Testis (tissue), 2 donors: ENCODE measurements around the gene RCOR2.

Experiments used
- POLR2A ChIP-seq: fragments of 450-650 bp; IDR thresholded peaks from one replicate; pipeline ENCODE4 v1.6.1; 2017; ENCODE audit warnings: antibody characterized with exemption, mild to moderate bottlenecking, moderate library complexity
- TF ChIP-seq, protein P1 (sequence below), 3 experiments: fragments of 450-650 bp in 2 of 3; fragments of 200-600 bp in 1 of 3; sonication (generic) in 1 of 3; IDR thresholded peaks; one replicate each; pipeline ENCODE4 v1.5.1; 2016 to 2019; ENCODE audit warnings: antibody characterized with exemption in 3 of 3, mild to moderate bottlenecking in 2 of 3, moderate library complexity in 1 of 3

DNA sequence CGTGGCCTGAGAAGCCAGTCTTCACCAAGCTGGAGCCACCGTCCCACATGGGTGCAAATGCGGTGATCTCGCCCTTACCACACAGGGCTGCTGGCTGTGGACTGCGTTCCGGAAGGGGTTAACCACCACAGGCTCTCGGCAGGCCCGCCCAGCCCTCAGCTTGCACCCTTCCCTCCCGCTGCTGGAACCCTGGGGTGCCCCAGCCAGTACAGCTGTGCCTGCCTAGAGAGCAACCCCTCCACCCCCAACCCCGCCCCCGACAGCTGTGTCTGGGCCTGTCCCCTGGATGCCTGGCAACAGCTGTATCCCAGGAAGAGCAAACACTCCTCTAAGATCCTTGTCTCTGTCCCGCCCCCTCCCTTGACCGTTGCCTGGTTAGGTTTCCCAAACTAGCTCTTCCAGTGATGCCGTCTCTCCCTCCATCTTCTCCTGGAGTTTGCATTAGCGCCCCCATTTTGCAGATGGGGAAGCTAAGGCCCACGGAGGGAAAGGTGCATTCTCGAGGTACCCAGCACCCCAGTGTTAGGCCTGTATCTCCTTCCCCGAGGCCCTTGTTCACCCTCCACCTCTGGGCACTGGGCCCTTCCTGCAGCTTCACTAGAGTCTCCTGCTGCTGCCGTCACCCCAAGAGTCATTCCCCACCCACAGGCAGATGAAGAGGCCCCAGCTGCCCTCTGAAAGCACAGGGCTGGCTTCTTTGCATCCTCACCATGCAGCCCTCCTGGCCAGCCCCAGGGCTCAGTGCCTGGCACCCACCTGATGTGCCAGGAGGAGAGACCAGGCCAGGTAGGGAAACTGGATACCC is 44.8 kb upstream of the RCOR2 start:
- TF ChIP-seq, protein P1, sequence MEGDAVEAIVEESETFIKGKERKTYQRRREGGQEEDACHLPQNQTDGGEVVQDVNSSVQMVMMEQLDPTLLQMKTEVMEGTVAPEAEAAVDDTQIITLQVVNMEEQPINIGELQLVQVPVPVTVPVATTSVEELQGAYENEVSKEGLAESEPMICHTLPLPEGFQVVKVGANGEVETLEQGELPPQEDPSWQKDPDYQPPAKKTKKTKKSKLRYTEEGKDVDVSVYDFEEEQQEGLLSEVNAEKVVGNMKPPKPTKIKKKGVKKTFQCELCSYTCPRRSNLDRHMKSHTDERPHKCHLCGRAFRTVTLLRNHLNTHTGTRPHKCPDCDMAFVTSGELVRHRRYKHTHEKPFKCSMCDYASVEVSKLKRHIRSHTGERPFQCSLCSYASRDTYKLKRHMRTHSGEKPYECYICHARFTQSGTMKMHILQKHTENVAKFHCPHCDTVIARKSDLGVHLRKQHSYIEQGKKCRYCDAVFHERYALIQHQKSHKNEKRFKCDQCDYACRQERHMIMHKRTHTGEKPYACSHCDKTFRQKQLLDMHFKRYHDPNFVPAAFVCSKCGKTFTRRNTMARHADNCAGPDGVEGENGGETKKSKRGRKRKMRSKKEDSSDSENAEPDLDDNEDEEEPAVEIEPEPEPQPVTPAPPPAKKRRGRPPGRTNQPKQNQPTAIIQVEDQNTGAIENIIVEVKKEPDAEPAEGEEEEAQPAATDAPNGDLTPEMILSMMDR (IDR thresholded peaks at IDR 0.05), result no peak
- TF ChIP-seq POLR2A, result no peak
